Measurements from ENCODE around the gene CPLANE1. TPM values are rescaled to one million over a fixed set of nuclear protein-coding genes. Genes with fewer than 3 reads are reported as not detected.
"Not testable (repeated sequence)": the region's sequence is repeated elsewhere in the genome, so short reads cannot be mapped to it uniquely, and the experiment has no call there.

Gene CPLANE1
- total and polyA plus RNA-seq, 2 donors from 2014 or later = 3.7 to 23.3 TPM

DNA sequence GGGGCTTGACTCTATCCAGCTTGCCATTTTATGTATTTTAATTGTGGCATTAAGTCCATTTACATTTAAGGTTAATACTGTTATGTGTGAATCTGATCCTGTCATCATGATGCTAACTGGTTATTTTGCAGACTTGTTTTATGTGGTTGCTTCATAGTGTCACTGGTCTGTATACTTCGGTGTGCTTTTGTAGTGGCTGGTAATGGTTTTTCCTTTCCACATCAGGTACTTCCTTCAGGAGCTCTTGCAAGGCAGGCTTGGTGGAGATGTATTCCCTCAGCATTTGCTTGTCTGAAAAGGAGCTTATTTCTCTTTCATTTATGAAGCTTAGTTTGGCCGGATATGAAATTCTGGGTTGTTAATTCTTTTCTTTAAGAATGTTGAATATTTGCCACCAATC is 145.9 kb downstream of the CPLANE1 start:
- FAIRE-seq (no peak), DNase-seq (no peak)
- TF ChIP-seq, protein P1, sequence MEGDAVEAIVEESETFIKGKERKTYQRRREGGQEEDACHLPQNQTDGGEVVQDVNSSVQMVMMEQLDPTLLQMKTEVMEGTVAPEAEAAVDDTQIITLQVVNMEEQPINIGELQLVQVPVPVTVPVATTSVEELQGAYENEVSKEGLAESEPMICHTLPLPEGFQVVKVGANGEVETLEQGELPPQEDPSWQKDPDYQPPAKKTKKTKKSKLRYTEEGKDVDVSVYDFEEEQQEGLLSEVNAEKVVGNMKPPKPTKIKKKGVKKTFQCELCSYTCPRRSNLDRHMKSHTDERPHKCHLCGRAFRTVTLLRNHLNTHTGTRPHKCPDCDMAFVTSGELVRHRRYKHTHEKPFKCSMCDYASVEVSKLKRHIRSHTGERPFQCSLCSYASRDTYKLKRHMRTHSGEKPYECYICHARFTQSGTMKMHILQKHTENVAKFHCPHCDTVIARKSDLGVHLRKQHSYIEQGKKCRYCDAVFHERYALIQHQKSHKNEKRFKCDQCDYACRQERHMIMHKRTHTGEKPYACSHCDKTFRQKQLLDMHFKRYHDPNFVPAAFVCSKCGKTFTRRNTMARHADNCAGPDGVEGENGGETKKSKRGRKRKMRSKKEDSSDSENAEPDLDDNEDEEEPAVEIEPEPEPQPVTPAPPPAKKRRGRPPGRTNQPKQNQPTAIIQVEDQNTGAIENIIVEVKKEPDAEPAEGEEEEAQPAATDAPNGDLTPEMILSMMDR (IDR thresholded peaks at IDR 0.05; ENCODE audit: borderline replicate concordance, extremely low read depth, insufficient read depth) = no peak
- Histone ChIP-seq H3K9ac (ENCODE audit: low read length in 3 of 3) (no peak overlapping the region), H3K4me3 (ENCODE audit: low read length in 3 of 3) (no peak overlapping the region), H3K36me3 (ENCODE audit: control insufficient read depth in 2 of 3, insufficient read depth in 3 of 3, low read length in 3 of 3) (peaks cover 6 to 22% (median 7%) of the 10 kb centered on the region in 3 donors), H3K27ac (ENCODE audit: low read depth in 2 of 2, low read length in 2 of 2) (no peak overlapping the region), H3K9me3 (ENCODE audit: control insufficient read depth in 2 of 3, insufficient read depth in 1 of 3, low read length in 3 of 3) (peaks cover 0 to 2% (median 0%) of the 10 kb centered on the region in 3 donors), H3K4me1 (ENCODE audit: control insufficient read depth in 2 of 3, insufficient read depth in 2 of 3, low read depth in 1 of 3, low read length in 3 of 3) (no peaks in the 10 kb centered on the region), H3K27me3 (ENCODE audit: control insufficient read depth, insufficient read depth, low read length) (no peaks in the 10 kb centered on the region)
- intact Hi-C loops (cut with DNase I) = no loop called here

DNA sequence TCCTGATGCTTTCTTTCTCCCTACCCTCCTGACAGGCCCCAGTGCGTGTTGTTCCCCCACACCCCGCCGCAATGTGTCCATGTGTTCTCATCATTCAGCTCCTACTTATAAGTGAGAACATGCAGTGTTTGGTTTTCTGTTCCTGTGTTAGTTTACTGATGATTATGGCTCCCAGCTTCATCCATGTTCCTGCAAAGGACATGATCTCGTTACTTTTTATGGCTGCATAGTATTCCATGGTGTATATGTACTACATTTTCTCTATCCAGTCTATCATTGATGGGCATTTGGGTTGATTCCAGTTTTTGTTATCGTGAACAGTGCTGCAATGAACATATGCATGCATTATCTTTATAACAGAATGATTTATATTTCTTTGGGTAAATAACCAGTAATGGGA is 149.9 kb downstream of the CPLANE1 start:
- H3K9ac ChIP-seq (ENCODE audit: low read length in 3 of 3); H3K36me3 ChIP-seq (ENCODE audit: control insufficient read depth in 2 of 3, insufficient read depth in 3 of 3, low read length in 3 of 3); H3K27me3 ChIP-seq (ENCODE audit: control insufficient read depth, insufficient read depth, low read length); FAIRE-seq; intact Hi-C loops (cut with DNase I); DNase-seq; H3K9me3 ChIP-seq (ENCODE audit: control insufficient read depth in 2 of 3, insufficient read depth in 1 of 3, low read length in 3 of 3); H3K4me3 ChIP-seq (ENCODE audit: low read length in 3 of 3); H3K27ac ChIP-seq (ENCODE audit: low read depth in 2 of 2, low read length in 2 of 2); H3K4me1 ChIP-seq (ENCODE audit: control insufficient read depth in 2 of 3, insufficient read depth in 2 of 3, low read depth in 1 of 3, low read length in 3 of 3): not testable (repeated sequence)

DNA sequence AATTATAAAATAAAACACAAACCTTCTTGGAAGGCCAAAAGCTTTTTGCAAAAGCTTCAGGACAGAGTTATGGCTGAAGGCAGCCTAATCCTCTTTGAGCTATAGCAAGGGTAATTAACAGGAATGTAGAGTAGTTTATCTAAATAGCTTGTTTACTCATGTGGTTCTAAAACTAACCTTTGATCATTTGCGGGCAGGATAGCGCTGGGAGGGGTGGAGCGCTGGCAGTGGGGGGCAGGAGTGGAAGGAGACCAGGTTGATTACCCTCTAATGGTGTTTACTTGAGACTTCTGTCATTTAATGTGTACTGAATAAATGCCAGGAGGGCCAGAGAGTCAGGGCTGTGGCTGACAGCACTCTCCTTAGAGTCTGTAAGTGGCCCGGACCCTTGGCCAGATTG is 155.4 kb downstream of the CPLANE1 start:
- H3K9me3 ChIP-seq (ENCODE audit: control insufficient read depth in 2 of 3, insufficient read depth in 1 of 3, low read length in 3 of 3); H3K36me3 ChIP-seq (ENCODE audit: control insufficient read depth in 2 of 3, insufficient read depth in 3 of 3, low read length in 3 of 3); H3K27ac ChIP-seq (ENCODE audit: low read depth in 2 of 2, low read length in 2 of 2); intact Hi-C loops (cut with DNase I); H3K4me3 ChIP-seq (ENCODE audit: low read length in 3 of 3); H3K27me3 ChIP-seq (ENCODE audit: control insufficient read depth, insufficient read depth, low read length); H3K9ac ChIP-seq (ENCODE audit: low read length in 3 of 3); FAIRE-seq; H3K4me1 ChIP-seq (ENCODE audit: control insufficient read depth in 2 of 3, insufficient read depth in 2 of 3, low read depth in 1 of 3, low read length in 3 of 3); DNase-seq: not testable (repeated sequence)

DNA sequence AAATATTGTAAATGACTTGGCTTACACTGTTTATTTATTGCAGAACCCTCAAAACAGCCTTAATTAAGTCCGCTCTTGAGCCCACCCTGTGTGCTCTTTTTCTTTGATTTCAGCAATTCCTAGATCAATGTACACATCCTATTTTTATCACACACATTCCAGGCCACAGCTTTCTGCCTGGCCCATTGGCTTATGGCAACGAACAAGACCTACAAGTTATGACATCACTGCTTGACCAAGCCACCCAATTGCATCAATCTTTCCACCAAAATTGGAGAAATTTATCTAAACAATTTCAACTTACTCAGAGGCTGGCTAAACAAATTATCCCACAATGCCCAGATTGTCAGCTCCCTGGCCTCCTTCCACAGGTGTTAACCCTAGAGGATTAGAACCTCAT is 158.4 kb downstream of the CPLANE1 start:
- no peak for FAIRE-seq

More for the DNA sequence above, 158.4 kb downstream of the CPLANE1 start:
- Histone ChIP-seq H3K27ac (ENCODE audit: low read depth in 2 of 2, low read length in 2 of 2) (no peak overlapping the region), H3K36me3 (ENCODE audit: control insufficient read depth in 2 of 3, insufficient read depth in 3 of 3, low read length in 3 of 3) (no peaks in the 10 kb centered on the region), H3K9me3 (ENCODE audit: control insufficient read depth in 2 of 3, insufficient read depth in 1 of 3, low read length in 3 of 3) (no peaks in the 10 kb centered on the region), H3K9ac (ENCODE audit: low read length in 3 of 3) (no peak overlapping the region), H3K27me3 (ENCODE audit: control insufficient read depth, insufficient read depth, low read length) (no peaks in the 10 kb centered on the region), H3K4me1 (ENCODE audit: control insufficient read depth in 2 of 3, insufficient read depth in 2 of 3, low read depth in 1 of 3, low read length in 3 of 3) (peaks cover 0 to 3% (median 0%) of the 10 kb centered on the region in 3 donors), H3K4me3 (ENCODE audit: low read length in 3 of 3) (no peak overlapping the region)
- TF ChIP-seq, protein P1 (IDR thresholded peaks at IDR 0.05; ENCODE audit: borderline replicate concordance, extremely low read depth, insufficient read depth) = no peak
- intact Hi-C loops (cut with DNase I) = no loop called here
- DNase-seq = no peak

Measured in kidney (tissue), 14 donors.